C4-2B (cell line): ENCODE data around the gene LBP.

Experiments
- CTCF ChIP-seq: fragments of 450-650 bp; conservative IDR thresholded peaks from 2 replicates; pipeline ENCODE4 v1.5.1; 2017; ENCODE audit warnings: mild to moderate bottlenecking
- ZFX ChIP-seq: fragments of 450-650 bp; IDR thresholded peaks from 2 replicates; pipeline ENCODE4 v1.6.1; 2017

- no peak for TF ChIP-seq CTCF
- TF ChIP-seq ZFX, result no peak
Observed at GRCh38 chr20:38339997-38340396, 6.3 kb upstream of the LBP start.
